Fibroblast of villous mesenchyme (primary cell): ENCODE data around the gene CARMIL1. TPM values are rescaled to one million over a fixed set of nuclear protein-coding genes. Genes with fewer than 3 reads are reported as not detected.

Experiments used
- DNase-seq: peaks from one replicate; pipeline ENCODE4 v3.0.0-alpha.2; 2010; ENCODE audit warnings: low read depth
- H3K4me3 ChIP-seq: 2 replicates; pipeline ENCODE4 v1.5.1; 2011; ENCODE audit warnings: low read depth, mild to moderate bottlenecking, low read length
- CTCF ChIP-seq: IDR thresholded peaks from 2 replicates; pipeline ENCODE4 v1.5.1; 2012; ENCODE audit warnings: low read depth, mild to moderate bottlenecking, low read length; ENCODE audit not compliant: insufficient read depth
- total RNA-seq: library from RNA; depleted of rRNA; stranded (reverse); fragments of >200 nt; gene quantifications from 2 replicates; pipeline ENCODE4 v1.2.3, GENCODE V29; 2012

Gene CARMIL1
- 11.2 and 12.2 TPM in 2 replicates for total RNA-seq

DNA sequence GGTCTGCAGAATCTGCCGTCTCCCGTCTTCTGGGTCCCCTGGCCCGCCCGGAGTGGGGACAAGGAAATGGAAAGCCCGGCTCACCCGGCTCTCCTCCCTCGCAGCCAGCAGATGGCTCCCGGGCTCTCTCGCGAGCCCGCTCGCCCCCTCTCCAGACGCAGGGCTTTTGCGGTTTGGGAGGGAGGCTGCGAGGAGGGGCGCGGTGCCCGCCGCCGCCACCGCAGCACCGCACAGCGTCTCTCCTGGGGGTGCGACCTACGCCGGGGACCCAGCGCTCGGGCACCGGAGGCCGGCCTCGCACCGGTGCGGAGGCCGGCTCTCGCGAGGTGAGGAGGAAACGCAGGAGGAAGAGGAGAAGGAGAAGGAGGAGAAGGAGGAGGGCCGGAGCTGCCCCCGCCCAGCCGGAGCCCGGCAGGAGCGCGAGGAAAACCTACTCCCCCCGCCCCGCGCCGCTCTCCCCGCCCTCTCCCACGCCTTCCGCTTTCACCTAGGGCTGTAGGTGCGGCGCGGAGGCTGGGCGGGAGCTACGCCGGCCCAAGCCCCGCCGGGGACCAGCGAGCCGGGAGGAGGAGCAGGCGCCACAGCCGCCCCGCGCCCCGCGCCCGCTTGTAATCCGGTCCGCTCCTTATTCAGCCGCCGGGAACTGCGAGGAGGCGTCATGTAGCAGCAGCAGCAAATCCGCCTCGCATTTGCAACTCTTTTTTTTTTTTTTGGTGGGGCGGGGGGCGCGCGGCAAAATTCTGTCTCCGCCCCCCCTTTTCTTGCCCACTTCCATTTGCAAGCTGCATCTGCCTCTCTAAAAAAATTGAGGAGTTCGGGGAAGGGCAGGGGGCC lies at the start of gene CARMIL1:
Gene CARMIL1 (plus strand): TSS at position 461 of the 834 bp plus-strand sequence. CDS start 422 bp downstream, outside the sequence.
- DNase-seq = peak; percentile 76
- peak within 1 kb of the TSS; percentile 76 for H3K4me3 ChIP-seq
- TF ChIP-seq CTCF = peak; percentile 72

DNA sequence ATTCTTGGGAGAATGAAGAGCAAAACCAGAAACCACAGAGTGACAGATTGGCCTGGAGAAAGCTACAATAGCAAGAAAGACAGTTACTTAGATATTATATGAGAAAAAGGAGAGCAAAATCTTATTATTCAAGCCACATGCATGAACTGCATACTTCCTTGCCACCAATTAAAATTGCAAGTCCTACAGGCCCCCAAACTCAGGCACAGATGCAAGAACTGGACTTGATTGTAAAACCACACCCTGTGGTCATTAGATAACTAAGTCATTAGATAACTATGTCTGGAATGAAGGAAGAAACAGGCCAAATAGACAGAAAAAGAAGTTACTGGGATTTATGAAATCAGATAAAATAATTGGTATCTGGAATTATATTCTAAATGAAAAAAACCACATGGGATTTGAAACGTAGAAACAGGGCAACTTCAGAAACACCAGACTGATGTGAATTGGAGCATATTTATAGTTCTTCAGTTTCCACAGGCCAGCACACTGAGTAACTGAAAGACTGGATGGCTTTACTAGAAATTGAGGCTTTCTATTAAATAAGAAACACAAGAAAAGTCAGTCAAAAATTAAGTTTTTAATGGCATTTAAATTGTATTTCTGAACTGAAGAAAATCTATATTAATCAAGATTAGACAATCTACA lies 49.4 kb upstream of the CARMIL1 start:
- no peak for TF ChIP-seq CTCF
- no peak overlapping the region for H3K4me3 ChIP-seq
- DNase-seq = peak; percentile 87

DNA sequence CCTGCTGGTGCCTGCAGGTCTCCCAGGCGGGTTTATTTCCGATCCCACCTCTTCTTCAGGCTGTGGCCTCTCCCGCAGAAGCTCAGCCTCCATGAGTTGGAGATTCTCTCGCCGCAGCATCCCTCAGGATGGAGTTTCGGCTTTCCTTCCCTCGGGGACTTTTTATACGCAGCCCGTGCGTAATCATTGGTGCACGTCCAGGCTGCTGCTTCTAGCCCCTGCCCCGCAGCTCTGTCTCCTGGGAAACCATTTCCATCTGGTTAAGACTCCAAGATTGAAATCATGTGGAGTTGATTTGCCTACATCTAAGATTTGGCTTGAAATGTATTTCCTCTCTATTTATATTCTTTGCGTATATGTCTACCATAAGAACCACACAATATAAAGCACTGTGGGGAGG lies 46.7 kb upstream of the CARMIL1 start:
- H3K4me3 ChIP-seq = no peak overlapping the region
- DNase-seq = no peak
- no peak for TF ChIP-seq CTCF

DNA sequence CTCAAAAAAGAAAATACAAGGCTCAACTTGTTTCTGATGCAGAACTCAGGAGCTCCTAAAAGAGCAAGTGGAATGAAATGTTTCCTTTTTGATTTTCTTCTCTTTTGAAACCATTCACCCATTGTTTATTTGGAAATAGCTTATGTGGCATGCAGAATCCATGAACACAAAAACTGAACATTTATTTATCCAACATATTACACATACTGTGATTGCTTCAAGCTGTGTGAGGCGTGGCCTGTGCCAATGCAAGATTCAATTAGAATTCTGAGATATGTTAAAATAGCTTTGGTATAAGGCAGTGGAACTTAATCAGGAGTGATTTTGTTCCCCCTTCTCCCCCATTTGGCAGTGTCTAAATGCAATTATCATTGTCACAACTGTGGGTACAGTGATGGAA lies 45.9 kb upstream of the CARMIL1 start:
- TF ChIP-seq CTCF = no peak
- no peak overlapping the region for H3K4me3 ChIP-seq
- no peak for DNase-seq

DNA sequence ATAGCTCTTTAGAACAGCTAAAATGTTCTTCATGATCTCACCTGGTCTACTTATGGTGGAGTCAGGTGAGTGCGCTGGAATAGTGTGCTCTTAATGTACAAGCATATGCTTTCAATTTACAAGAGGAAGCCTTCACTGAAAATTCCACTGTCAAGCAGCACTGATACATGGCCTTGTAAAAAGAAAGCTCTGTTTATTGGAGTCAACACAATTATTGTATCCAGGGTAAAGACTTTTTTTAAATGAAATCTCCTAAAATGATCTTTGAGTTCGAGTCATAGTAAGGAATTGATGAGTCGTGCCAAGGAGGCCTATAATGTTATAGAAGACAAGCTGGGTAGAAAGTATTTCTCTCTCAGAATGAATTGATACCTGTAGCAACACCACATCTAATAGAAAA lies 41.6 kb upstream of the CARMIL1 start:
- DNase-seq = no peak
- no peak overlapping the region for H3K4me3 ChIP-seq
- TF ChIP-seq CTCF = no peak

- no peak for DNase-seq
Observed at GRCh38 chr6:25239059-25239458, 40.1 kb upstream of the CARMIL1 start.

More at GRCh38 chr6:25239059-25239458, 40.1 kb upstream of the CARMIL1 start:
- H3K4me3 ChIP-seq = no peak overlapping the region
- TF ChIP-seq CTCF = no peak
